IMR-90 (cell line): Measurements from ENCODE around the gene PCDHGB7. TPM values are rescaled to one million over a fixed set of nuclear protein-coding genes. Genes with fewer than 3 reads are reported as not detected.
"Not testable (repeated sequence)": the region's sequence is repeated elsewhere in the genome, so short reads cannot be mapped to it uniquely, and the experiment has no call there.

ENCODE experiments used
- ATAC-seq: fragments of 200-7000 bp; cut with Tn5 transposase; 2 replicates; pipeline ENCODE4 v1.9.1; 2020; ENCODE audit warnings: low read depth, mild to moderate bottlenecking, moderate library complexity
- BruUV-seq: library from RNA; stranded (reverse); fragments of 400-500 nt; replicated peaks from 2 replicates; lab custom pipeline; 2021; lab: Mats Ljungman, UMichigan
- CTCF ChIA-PET: fragments of 300-600 bp; formaldehyde crosslinking; extraction: SDS; loops from one replicate; lab custom pipeline; 2021; ENCODE audit warnings: antibody characterized with exemption; lab: Yijun Ruan, JAX
- POLR2A ChIA-PET: fragments of 300-600 bp; sonication (Branson Sonifier 250); formaldehyde crosslinking; loops from one replicate; lab custom pipeline; 2022; ENCODE audit warnings: antibody characterized with exemption; ENCODE audit not compliant: unreplicated experiment; lab: Charles Lee
- DNase-seq: peaks from one replicate; pipeline ENCODE4 v3.0.0; 2013
- H2AFZ ChIP-seq: replicated peaks from 2 replicates; pipeline ENCODE3; 2013; ENCODE audit warnings: low read length, mild to moderate bottlenecking; ENCODE audit not compliant: poor library complexity
- H2AK5ac ChIP-seq: 2 replicates; pipeline ENCODE4 v1.6.1; 2013; ENCODE audit warnings: low read depth, low read length, inconsistent platforms
- H2AK9ac ChIP-seq: replicated peaks from 2 replicates; pipeline ENCODE3; 2013; ENCODE audit warnings: mild to moderate bottlenecking, low read depth, low read length, moderate library complexity; ENCODE audit not compliant: poor library complexity
- H2BK120ac ChIP-seq: 2 replicates; pipeline ENCODE4 v1.6.1; 2013; ENCODE audit warnings: low read depth, low read length, inconsistent platforms
- H2BK15ac ChIP-seq: 3 replicates; pipeline ENCODE4 v1.6.1; 2013; ENCODE audit warnings: low read depth, low read length, inconsistent platforms
- H2BK20ac ChIP-seq: 2 replicates; pipeline ENCODE4 v1.6.1; 2013; ENCODE audit warnings: low read depth, mild to moderate bottlenecking, inconsistent platforms, low read length, moderate library complexity
- H2BK5ac ChIP-seq: 2 replicates; pipeline ENCODE4 v1.6.1; 2013; ENCODE audit warnings: mild to moderate bottlenecking, low read depth, low read length, inconsistent platforms; ENCODE audit not compliant: poor library complexity, severe bottlenecking
- H3K14ac ChIP-seq: replicated peaks from 2 replicates; pipeline ENCODE4 v1.6.1; 2013; ENCODE audit warnings: low read depth, low read length, inconsistent platforms
- H3K18ac ChIP-seq: 2 replicates; pipeline ENCODE4 v1.6.1; 2013; ENCODE audit warnings: low read depth, low read length, control low read depth
- H3K23ac ChIP-seq: 2 replicates; pipeline ENCODE4 v1.6.1; 2013; ENCODE audit warnings: low read depth, low read length, inconsistent platforms
- H3K27ac ChIP-seq: 2 replicates; pipeline ENCODE4 v1.5.1; 2013; ENCODE audit warnings: mild to moderate bottlenecking, control low read depth, low read length; ENCODE audit not compliant: insufficient read depth
- H3K27me3 ChIP-seq: 2 replicates; pipeline ENCODE4 v1.6.1; 2013; ENCODE audit warnings: low read length; ENCODE audit not compliant: control insufficient read depth, insufficient read depth
- H3K36me3 ChIP-seq: 2 replicates; pipeline ENCODE4 v1.6.1; 2013; ENCODE audit warnings: low read length, mixed read lengths; ENCODE audit not compliant: control insufficient read depth, insufficient read depth
- H3K4ac ChIP-seq: 2 replicates; pipeline ENCODE4 v1.6.1; 2013; ENCODE audit warnings: low read depth, low read length, inconsistent platforms
- H3K4me1 ChIP-seq: 2 replicates; pipeline ENCODE4 v1.6.1; 2013; ENCODE audit warnings: low read length, mixed read lengths; ENCODE audit not compliant: control insufficient read depth, insufficient read depth
- H3K4me2 ChIP-seq: 2 replicates; pipeline ENCODE4 v1.6.1; 2013; ENCODE audit warnings: low read depth, mild to moderate bottlenecking, control low read depth, low read length, moderate library complexity
- H3K4me3 ChIP-seq: 2 replicates; pipeline ENCODE4 v1.5.1; 2013; ENCODE audit warnings: low read depth, mild to moderate bottlenecking, control low read depth, low read length, moderate library complexity; ENCODE audit not compliant: insufficient read depth
- H3K56ac ChIP-seq: 2 replicates; pipeline ENCODE4 v1.6.1; 2013; ENCODE audit warnings: low read length, inconsistent platforms; ENCODE audit not compliant: insufficient read depth; ENCODE audit errors: extremely low read depth
- H3K79me1 ChIP-seq, 2 experiments: 2 replicates each; pipeline ENCODE4 v1.6.1; 2013; ENCODE audit warnings: low read length in 2 of 2, inconsistent platforms in 1 of 2, low read depth in 1 of 2
- H3K9ac ChIP-seq: 2 replicates; pipeline ENCODE4 v1.6.1; 2013; ENCODE audit warnings: low read depth, low read length, control low read depth
- H3K9me1 ChIP-seq: 2 replicates; pipeline ENCODE4 v1.6.1; 2013; ENCODE audit warnings: low read length, inconsistent platforms; ENCODE audit not compliant: insufficient read depth
- H3K9me3 ChIP-seq: 2 replicates; pipeline ENCODE4 v1.6.1; 2013; ENCODE audit warnings: low read length; ENCODE audit not compliant: control insufficient read depth, insufficient read depth
- H4K20me1 ChIP-seq: 2 replicates; pipeline ENCODE4 v1.6.1; 2013; ENCODE audit warnings: low read length, inconsistent platforms; ENCODE audit not compliant: insufficient read depth
- H4K5ac ChIP-seq: 2 replicates; pipeline ENCODE4 v1.6.1; 2013; ENCODE audit warnings: mild to moderate bottlenecking, low read depth, low read length, control low read depth
- H4K8ac ChIP-seq, 2 experiments: 2 replicates each; pipeline ENCODE4 v1.6.1; 2013; ENCODE audit warnings: low read depth in 2 of 2, low read length in 2 of 2, control low read depth in 1 of 2, inconsistent platforms in 1 of 2
- H4K91ac ChIP-seq: 2 replicates; pipeline ENCODE4 v1.6.1; 2013; ENCODE audit warnings: low read depth, low read length, inconsistent platforms; ENCODE audit not compliant: insufficient read depth
- FOS ChIP-seq: fragments of 150-350 bp; IDR thresholded peaks from 2 replicates; pipeline ENCODE4 v1.6.1; 2016; ENCODE audit warnings: low read depth, low read length
- MAZ ChIP-seq: IDR thresholded peaks from 2 replicates; pipeline ENCODE4 v1.6.1; 2012; ENCODE audit warnings: low read depth, mild to moderate bottlenecking, low read length, improper control_type of control experiment, moderate library complexity, borderline replicate concordance
- RAD21 ChIP-seq: IDR thresholded peaks from 2 replicates; pipeline ENCODE4 v1.6.1; 2012; ENCODE audit warnings: low read length, improper control_type of control experiment
- WGBS, 2 experiments: methylation state at CpG; one replicate each; pipeline versions ENCODE4 v1.1.5 to v1.1.7; 2013; ENCODE audit warnings: missing lambda C conversion rate in 2 of 2; ENCODE audit not compliant: insufficient read length in 1 of 2; ENCODE audit errors: extremely low coverage in 2 of 2; 5-methylcytosine and 5-hydroxymethylcytosine counted together
- dilution Hi-C: fragments of 300-500 bp; cut with HindIII; formaldehyde crosslinking; loops from one replicate; pipeline ENCODE4 v1.14.3; 2018; ENCODE audit warnings: low sequenced_read_pairs; ENCODE audit not compliant: unreplicated experiment
- in situ Hi-C: fragments of 300-500 bp; cut with MboI; formaldehyde crosslinking; loops from 3 replicates; pipeline ENCODE4 v1.14.3; 2019; ENCODE audit warnings: low sequenced_read_pairs, inconsistent platforms, mixed read lengths
- intact Hi-C: fragments of 100-400 bp; cut with micrococcal nuclease; formaldehyde crosslinking; loops from 2 replicates; pipeline ENCODE4 v1.10.0; 2022
- polyA plus RNA-seq, 3 experiments: library from polyadenylated mRNA; depleted of rRNA; stranded (reverse); fragments of >200 nt; gene quantifications; 2 replicates each; pipeline ENCODE4 v1.2.3, GENCODE V29; 2012; ENCODE audit warnings: low replicate concordance in 1 of 3
- total RNA-seq: library from RNA; depleted of rRNA; stranded (reverse); fragments of >200 nt; gene quantifications from 2 replicates; pipeline ENCODE4 v1.2.3, GENCODE V29; 2012

Gene PCDHGB7
- total and polyA plus RNA-seq, 2 of the 4 experiments (the other 2 are of a cell fraction) = 6.3 to 8.1 TPM

GRCh38 chr5:141413540-141414069, 3.9 kb upstream of the PCDHGB7 start:
- H3K4me2 ChIP-seq = peak overlapping the region; percentile 46; the same call in 1 of the 2 replicates
- H3K4me1 ChIP-seq = no peaks in the 10 kb centered on the region
- TF ChIP-seq FOS = no peak
- TF ChIP-seq MAZ = no peak
- no peak for TF ChIP-seq RAD21
- intact Hi-C loops = loop anchor here (1.0 to 5.0 kb wide), 2 partner anchors 86 to 111 kb away; no protein-coding TSS in a partner anchor
- H2AFZ ChIP-seq = peak overlapping the region; percentile 58
- ChIA-PET CTCF (interaction anchor here (0.5 to 2.8 kb wide), 16 partner anchors 10 to 1085 kb away, joined by 3 to 25 read pairs (median 4); partner anchors contain the start of genes PCDHB11 and TAF7), POLR2A (no interaction called here)
- H3K4me3 ChIP-seq = peak overlapping the region; percentile 19
- H3K9me3 ChIP-seq = peaks cover 50% of the 10 kb centered on the region
- no peaks in the 10 kb centered on the region for H4K20me1 ChIP-seq
- no peak overlapping the region for H3K18ac ChIP-seq
- no peak overlapping the region for H4K91ac ChIP-seq
- H3K9me1 ChIP-seq = no peaks in the 10 kb centered on the region
- H2BK15ac ChIP-seq = no peak overlapping the region
- no peak overlapping the region for H3K23ac ChIP-seq
- in situ Hi-C loops = no loop called here
- no peak overlapping the region for H2AK5ac ChIP-seq
- no peak overlapping the region for H2BK5ac ChIP-seq
- no peak overlapping the region; a peak in 1 of 4 replicates for H4K8ac ChIP-seq
- dilution Hi-C loops = no loop called here
- H2BK20ac ChIP-seq = no peak overlapping the region
- ATAC-seq = no peak
- no peaks in the 10 kb centered on the region for H3K27me3 ChIP-seq
- DNase-seq = no peak
- WGBS, 2 experiments = 31% methylated on average over 12 of the region's 25 CpGs; no CpG with 5 or more reads in 1 of the 2 experiments
- no TSS peak for BruUV-seq
- H4K5ac ChIP-seq = no peak overlapping the region
- peaks cover 7 to 12% of the 10 kb centered on the region in 2 experiments for H3K79me1 ChIP-seq
- no peak overlapping the region for H3K4ac ChIP-seq
- H3K56ac ChIP-seq = no peak overlapping the region
- H3K14ac ChIP-seq = no peak overlapping the region
- H3K9ac ChIP-seq = no peak overlapping the region
- no peak overlapping the region for H3K27ac ChIP-seq
- no peak overlapping the region for H2BK120ac ChIP-seq
- H3K36me3 ChIP-seq = peaks cover 14% of the 10 kb centered on the region; the same call in 1 of the 2 replicates
- H2AK9ac ChIP-seq = no peak overlapping the region

GRCh38 chr5:141414548-141415274, 2.8 kb upstream of the PCDHGB7 start:
- DNase-seq, H2BK120ac ChIP-seq, H2AFZ ChIP-seq, H3K4me1 ChIP-seq, H3K4me3 ChIP-seq, ATAC-seq, H3K9me1 ChIP-seq, H3K14ac ChIP-seq, H3K27me3 ChIP-seq, H2AK9ac ChIP-seq, H2BK20ac ChIP-seq, BruUV-seq, H3K4me2 ChIP-seq, POLR2A ChIA-PET, H3K4ac ChIP-seq, H2AK5ac ChIP-seq, H3K56ac ChIP-seq, H2BK15ac ChIP-seq, H3K23ac ChIP-seq, H4K91ac ChIP-seq, H3K18ac ChIP-seq, H4K20me1 ChIP-seq, H4K8ac ChIP-seq, H2BK5ac ChIP-seq, dilution Hi-C loops, H3K27ac ChIP-seq, H4K5ac ChIP-seq, H3K9ac ChIP-seq: not testable (repeated sequence)
- peaks cover 11 to 16% of the 10 kb centered on the region in 2 experiments for H3K79me1 ChIP-seq
- intact Hi-C loops = loop anchor here (5.0 kb wide), 2 partner anchors 63 to 87 kb away; partner anchors contain the start of gene PCDHGC3
- in situ Hi-C loops = loop anchor here (5.0 kb wide), 1 partner anchor 148 kb away; no protein-coding TSS in a partner anchor
- H3K9me3 ChIP-seq = peaks cover 50% of the 10 kb centered on the region
- H3K36me3 ChIP-seq = peaks cover 17% of the 10 kb centered on the region
- 49% methylated on average over 11 of the region's 46 CpGs; no CpG with 5 or more reads in 1 of the 2 experiments for WGBS, 2 experiments
- CTCF ChIA-PET = interaction anchor here (2.6 kb wide), 1 partner anchor 144 kb away, joined by 25 read pairs; no protein-coding TSS in a partner anchor
